ENCODE data around the gene SLCO1B1. TPM values are rescaled to one million over a fixed set of nuclear protein-coding genes. Genes with fewer than 3 reads are reported as not detected.

SLCO1B1 gene
- total and polyA plus RNA-seq, 4 donors = 118 to 218 (median 145) TPM

- no peak for TF ChIP-seq REST (IDR thresholded peaks at IDR 0.05)
Measured at GRCh38 chr12:21276826-21277225, 145.8 kb downstream of the SLCO1B1 start (continued).

Other genes starting within 250 kb of the SLCO1B1 start
- under 1 TPM in 1 of 2 donors, not detected in 1; 0.17 TPM for gene SLCO1A2, start 203.7 kb downstream of the SLCO1B1 start, total RNA-seq
- 1 to 10 TPM in 1 of 2 donors, under 1 TPM in 1; 0.60 to 1.8 TPM for gene SLCO1A2, start 203.7 kb downstream of the SLCO1B1 start, polyA plus RNA-seq
- under 1 TPM in 1 of 2 donors, not detected in 1; 0.08 TPM for gene IAPP, start 241.7 kb downstream of the SLCO1B1 start, total RNA-seq
- under 1 TPM in 1 of 2 donors, not detected in 1; 0.42 TPM for gene IAPP, start 241.7 kb downstream of the SLCO1B1 start, polyA plus RNA-seq